Measurements from ENCODE around the gene IDUA. TPM values are rescaled to one million over a fixed set of nuclear protein-coding genes. Genes with fewer than 3 reads are reported as not detected.
A peak's percentile ranks its signal among the peaks of the same experiment; 100 is the strongest.

Gene IDUA
- total RNA-seq, 1 donor from 2014 or later, result 9.0 TPM

DNA sequence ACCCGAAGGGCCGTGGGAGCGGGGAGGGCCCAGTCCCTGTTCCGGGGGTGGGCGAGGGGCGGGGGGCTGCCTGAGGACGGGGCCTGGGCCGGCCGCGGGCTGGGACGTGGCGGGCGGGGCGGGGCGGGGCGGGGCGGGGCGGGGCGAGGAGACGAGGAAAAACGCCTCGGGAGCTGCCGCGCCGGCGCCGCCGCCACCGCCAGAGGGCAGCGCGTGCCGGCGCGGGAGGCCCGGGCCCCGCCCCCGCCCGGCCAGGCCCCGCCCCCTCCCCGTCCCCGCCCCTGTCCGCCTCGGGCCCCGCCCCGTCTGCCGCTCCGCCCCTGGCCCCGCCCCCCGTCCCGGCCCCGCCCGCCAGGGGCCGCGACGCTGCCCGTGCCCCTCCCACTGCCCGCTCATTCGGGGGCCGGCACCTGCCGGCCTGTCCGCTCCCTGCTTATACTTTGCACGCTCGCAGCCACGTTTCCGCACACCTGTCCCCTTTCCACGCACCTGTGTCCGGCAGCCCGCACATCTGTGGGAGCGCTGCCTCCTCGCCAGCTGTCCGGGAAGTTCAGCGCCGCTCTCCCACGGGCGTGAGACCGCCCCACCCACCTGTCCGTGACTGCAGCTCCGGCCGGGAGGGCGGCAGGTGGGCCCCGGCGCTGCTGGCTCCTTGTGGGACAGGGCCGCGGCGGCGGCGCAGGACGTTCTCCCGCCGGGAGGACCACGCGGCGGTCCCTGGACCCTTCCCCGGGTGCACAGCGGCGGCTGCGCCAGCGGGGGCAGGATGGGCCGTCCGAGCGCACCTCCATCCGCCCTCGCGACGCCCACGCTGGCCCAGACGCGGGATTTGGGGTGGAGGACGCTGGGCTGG, 22.9 kb downstream of the IDUA start:
- TF ChIP-seq CTCF (IDR thresholded peaks at IDR 0.05; ENCODE audit: borderline replicate concordance), result no peak
- Histone ChIP-seq H3K9me3 (replicated peaks) (no peaks in the 10 kb centered on the region), H3K36me3 (no peaks in the 10 kb centered on the region), H3K27me3 (ENCODE audit: low read depth) (peaks cover 41% of the 10 kb centered on the region), H3K4me1 (peaks cover 38% of the 10 kb centered on the region), H3K27ac (replicated peaks) (peak overlapping the region; percentile 47), H3K4me3 (peak overlapping the region; percentile 68)
- intact Hi-C loops (cut with micrococcal nuclease), result no loop called here
- DNase-seq, result peak; percentile 69

GRCh38 chr4:1010395-1011021, 23.7 kb downstream of the IDUA start:
- no peaks in the 10 kb centered on the region for H3K36me3 ChIP-seq
- intact Hi-C loops (cut with micrococcal nuclease), result no loop called here
- DNase-seq, result peak; percentile 69
- H3K4me1 ChIP-seq, result peaks cover 30% of the 10 kb centered on the region
- peak overlapping the region; percentile 47 for H3K27ac ChIP-seq (replicated peaks)
- no peak for TF ChIP-seq CTCF (IDR thresholded peaks at IDR 0.05; ENCODE audit: borderline replicate concordance)
- H3K9me3 ChIP-seq (replicated peaks), result no peaks in the 10 kb centered on the region
- peaks cover 34% of the 10 kb centered on the region for H3K27me3 ChIP-seq (ENCODE audit: low read depth)
- H3K4me3 ChIP-seq, result peak overlapping the region; percentile 68

DNA sequence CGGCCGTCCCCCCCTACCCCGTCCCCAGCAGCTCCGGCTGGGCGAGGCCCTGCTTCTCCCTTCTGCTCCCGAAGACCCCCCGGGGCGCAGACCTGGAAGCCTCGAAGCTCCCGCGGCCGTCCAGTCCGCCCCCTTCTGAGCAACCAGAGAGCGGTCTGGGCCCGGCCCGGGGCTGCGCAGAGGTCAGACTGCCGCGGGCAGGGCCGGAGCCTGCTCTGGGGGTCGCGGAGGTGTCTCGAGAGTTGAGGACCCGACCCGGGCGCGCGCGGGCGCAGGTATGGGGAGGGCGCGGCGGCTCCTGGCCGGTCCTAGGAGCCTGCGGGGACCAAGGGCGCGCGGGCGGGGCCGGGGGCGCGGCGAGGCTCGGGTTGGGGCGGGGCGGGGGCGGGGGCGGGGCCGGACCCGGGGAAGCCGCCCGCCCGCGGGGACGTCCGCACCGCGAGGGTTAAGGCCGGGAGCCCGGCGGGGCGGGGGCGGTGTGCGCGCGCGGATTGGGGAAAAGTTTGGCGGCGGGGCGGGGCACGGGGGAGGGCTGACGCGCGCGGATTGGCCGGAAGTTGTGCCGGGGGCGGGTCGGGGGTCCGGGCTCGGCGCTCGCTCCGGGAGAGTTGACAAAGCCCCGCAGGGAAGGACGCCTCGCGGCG, 24.3 kb downstream of the IDUA start, which contains the start of gene FGFRL1:
TSS of gene FGFRL1 (plus strand) at position 605 of the 644 bp plus-strand sequence. CDS start 860 bp downstream, outside the sequence.
- peak; percentile 96 for DNase-seq
- H3K36me3 ChIP-seq, result no peaks in the 10 kb centered on the region
- peak within 1 kb of the TSS; percentile 47 for H3K27ac ChIP-seq (replicated peaks)
- H3K27me3 ChIP-seq (ENCODE audit: low read depth), result peaks cover 27% of the 10 kb centered on the region
- no peaks in the 10 kb centered on the region for H3K9me3 ChIP-seq (replicated peaks)
- peak within 1 kb of the TSS; percentile 68 for H3K4me3 ChIP-seq
- intact Hi-C loops (cut with micrococcal nuclease), result no loop called here
- peaks cover 30% of the 10 kb centered on the region for H3K4me1 ChIP-seq
- TF ChIP-seq CTCF (IDR thresholded peaks at IDR 0.05; ENCODE audit: borderline replicate concordance), result no peak

- H3K36me3 ChIP-seq, result no peaks in the 10 kb centered on the region
- no peaks in the 10 kb centered on the region for H3K9me3 ChIP-seq (replicated peaks)
- H3K4me1 ChIP-seq, result peaks cover 30% of the 10 kb centered on the region
- no peak for DNase-seq
- peak overlapping the region; percentile 68 for H3K4me3 ChIP-seq
- no peak for TF ChIP-seq CTCF (IDR thresholded peaks at IDR 0.05; ENCODE audit: borderline replicate concordance)
- H3K27ac ChIP-seq (replicated peaks), result no peak overlapping the region
- H3K27me3 ChIP-seq (ENCODE audit: low read depth), result peaks cover 22% of the 10 kb centered on the region
- intact Hi-C loops (cut with micrococcal nuclease), result no loop called here
Measured at GRCh38 chr4:1011666-1012033, 24.8 kb downstream of the IDUA start.

DNA sequence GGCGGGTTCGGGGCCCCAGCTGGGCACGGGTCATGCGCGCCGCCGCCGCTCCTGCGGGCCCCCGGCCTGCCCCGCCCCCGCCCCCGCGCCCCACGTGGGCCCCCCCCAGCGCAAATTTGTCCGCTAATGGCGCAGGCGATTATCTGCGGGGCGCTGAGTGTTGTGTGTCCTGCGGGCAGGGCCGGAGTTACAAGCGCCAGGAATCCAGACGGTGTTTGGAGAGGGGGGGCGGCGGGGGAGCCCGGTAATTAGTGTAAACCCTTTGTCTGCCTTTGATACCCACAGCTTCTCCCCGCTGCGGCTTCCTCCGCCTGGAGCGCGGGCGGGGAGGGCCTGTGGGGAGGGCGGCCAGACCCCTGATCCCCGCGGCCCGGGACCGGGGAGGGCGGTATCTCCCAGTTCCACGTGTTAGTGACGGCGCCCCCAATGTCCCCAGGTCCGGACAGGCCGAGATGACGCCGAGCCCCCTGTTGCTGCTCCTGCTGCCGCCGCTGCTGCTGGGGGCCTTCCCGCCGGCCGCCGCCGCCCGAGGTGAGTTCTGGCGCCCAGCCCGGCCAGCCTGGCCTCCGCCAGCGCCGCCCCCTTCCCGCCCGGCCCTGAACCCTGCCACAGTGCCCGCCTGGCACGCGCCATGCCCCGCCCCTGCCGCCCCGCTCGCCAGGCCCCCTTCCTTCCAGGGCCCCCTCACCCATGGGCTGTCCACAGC, 25.3 kb downstream of the IDUA start:
- Histone ChIP-seq H3K27ac (replicated peaks) (no peak overlapping the region), H3K27me3 (ENCODE audit: low read depth) (peaks cover 17% of the 10 kb centered on the region), H3K4me1 (peaks cover 30% of the 10 kb centered on the region), H3K4me3 (peak overlapping the region; percentile 67), H3K9me3 (replicated peaks) (no peaks in the 10 kb centered on the region), H3K36me3 (no peaks in the 10 kb centered on the region)
- DNase-seq, result no peak
- TF ChIP-seq CTCF (IDR thresholded peaks at IDR 0.05; ENCODE audit: borderline replicate concordance), result no peak
- intact Hi-C loops (cut with micrococcal nuclease), result no loop called here
